DMS114 treated with DMSO at 0.1 percent for 48 hours (cell line): ENCODE data around the gene PPARD.

Experiments used
- DNase-seq: peaks from one replicate; lab custom pipeline; 2025; ENCODE audit not compliant: unreplicated experiment; lab: John Stamatoyannopoulos, UW

The PPARD gene

DNA sequence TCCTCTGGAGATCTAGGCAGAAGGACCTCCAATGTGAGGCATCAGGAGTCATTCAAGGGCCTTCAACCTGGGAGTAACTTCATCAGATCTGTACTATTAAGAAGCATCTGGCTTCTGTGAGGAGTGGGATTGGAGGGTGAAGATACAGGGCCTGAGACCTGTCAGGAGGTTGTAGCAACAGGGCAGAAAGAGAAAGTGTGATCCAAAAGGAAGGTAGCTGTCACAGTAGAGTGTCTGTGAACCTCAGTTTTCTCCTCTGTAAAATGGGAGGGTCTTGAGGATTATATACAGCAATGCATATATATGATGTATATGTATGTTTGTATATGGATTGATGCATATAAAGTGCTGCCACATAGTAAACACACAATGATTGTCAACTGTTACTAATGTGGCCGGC lies 123.3 kb downstream of the PPARD start:
- DNase-seq: no peak

DNA sequence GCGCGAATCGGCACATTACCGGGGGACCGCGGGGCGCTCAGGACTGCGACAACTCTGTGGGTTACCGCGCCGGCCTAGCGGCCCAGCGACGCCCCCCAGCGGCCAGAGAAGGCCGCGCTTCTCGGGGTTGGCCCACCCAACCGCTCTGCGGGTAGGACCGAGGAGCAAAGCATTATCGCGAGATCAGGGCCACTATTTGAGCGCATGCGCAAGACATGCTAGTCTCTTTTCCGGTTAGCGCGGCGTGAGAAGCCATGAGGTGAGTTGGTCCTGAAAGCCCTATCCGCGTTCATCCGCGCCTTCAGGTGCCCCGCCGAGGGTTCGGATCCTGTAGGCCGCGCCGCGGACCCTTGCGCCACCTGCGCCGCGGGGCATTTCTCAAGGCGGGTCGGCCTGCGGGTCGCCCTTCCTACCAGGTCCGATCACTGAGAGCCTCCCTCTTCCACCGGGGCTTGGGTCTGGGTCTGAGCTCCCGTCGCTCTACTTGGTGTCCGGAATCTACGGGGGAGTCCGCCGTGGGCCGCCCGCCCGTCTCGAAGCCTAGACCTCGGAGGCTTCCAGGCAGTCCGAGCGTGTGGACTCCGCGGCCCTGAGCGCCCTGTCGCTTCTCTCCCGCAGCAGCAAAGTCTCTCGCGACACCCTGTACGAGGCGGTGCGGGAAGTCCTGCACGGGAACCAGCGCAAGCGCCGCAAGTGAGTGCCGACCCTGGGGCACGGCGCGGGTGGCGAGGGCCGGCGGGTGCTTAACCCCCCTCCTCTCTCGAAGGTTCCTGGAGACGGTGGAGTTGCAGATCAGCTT lies 126.0 kb downstream of the PPARD start, which contains the start of gene RPL10A:
RPL10A (plus strand) TSS at position 221 of the 799 bp plus-strand sequence; CDS start at position 255, 34 bp downstream.
- DNase-seq: peak; percentile 95

DNA sequence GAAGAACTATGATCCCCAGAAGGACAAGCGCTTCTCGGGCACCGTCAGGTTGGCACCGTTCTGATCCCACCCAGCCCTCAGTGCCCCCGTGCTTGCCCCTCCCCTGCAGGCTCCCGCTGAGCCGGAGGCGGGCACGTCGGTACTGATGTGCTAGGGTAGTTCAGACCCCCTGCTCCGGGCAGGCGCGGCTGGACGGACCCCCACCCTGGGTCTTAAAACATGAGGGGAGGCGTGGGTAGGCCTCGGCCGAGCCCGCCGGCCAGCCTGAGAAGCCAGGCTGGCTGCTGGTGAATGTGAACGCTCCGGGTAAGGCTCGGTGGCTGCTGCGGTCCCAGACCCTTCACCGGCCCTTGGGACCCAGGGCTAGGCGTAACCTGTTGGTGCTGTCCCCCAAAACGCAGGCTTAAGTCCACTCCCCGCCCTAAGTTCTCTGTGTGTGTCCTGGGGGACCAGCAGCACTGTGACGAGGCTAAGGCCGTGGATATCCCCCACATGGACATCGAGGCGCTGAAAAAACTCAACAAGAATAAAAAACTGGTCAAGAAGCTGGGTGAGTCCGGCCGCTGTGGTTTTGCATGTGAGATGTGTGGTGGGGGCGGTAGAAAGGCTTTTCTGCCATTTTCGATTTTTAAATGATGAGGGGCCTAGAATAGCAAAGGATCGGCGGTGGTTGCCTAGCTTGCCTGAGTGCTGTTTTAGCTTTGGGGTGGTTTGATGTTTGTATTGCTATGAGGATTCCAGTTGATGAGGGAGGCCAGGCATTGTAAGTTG lies 126.8 kb downstream of the PPARD start:
- DNase-seq: no peak

GRCh38 chr6:35469751-35470662 lies 127.6 kb downstream of the PPARD start:
- no peak for DNase-seq

DNA sequence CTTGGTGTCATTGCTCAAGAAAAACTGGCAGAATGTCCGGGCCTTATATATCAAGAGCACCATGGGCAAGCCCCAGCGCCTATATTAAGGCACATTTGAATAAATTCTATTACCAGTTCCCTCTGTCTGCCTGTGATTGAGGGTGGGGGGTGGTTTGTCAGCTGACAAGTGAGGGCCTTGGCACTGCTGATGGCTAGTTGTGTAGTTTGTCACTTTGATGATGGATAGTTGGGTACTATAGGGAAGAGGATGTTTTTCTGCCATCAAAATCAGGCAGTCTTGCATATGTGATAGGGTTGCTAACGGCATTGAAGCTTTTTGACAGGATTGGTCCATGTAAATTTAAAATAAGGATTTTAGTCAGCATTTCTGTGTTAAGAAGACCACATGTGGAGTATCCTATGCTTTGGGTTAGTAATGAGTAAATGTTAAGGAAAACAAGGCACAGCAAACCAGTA lies 128.3 kb downstream of the PPARD start:
- DNase-seq: no peak

- DNase-seq: no peak
Measured at GRCh38 chr6:35471836-35472345, 129.5 kb downstream of the PPARD start.

GRCh38 chr6:35473075-35473849 lies 130.9 kb downstream of the PPARD start:
- DNase-seq: no peak

GRCh38 chr6:35473850-35474130 lies 131.4 kb downstream of the PPARD start:
- DNase-seq: no peak

DNA sequence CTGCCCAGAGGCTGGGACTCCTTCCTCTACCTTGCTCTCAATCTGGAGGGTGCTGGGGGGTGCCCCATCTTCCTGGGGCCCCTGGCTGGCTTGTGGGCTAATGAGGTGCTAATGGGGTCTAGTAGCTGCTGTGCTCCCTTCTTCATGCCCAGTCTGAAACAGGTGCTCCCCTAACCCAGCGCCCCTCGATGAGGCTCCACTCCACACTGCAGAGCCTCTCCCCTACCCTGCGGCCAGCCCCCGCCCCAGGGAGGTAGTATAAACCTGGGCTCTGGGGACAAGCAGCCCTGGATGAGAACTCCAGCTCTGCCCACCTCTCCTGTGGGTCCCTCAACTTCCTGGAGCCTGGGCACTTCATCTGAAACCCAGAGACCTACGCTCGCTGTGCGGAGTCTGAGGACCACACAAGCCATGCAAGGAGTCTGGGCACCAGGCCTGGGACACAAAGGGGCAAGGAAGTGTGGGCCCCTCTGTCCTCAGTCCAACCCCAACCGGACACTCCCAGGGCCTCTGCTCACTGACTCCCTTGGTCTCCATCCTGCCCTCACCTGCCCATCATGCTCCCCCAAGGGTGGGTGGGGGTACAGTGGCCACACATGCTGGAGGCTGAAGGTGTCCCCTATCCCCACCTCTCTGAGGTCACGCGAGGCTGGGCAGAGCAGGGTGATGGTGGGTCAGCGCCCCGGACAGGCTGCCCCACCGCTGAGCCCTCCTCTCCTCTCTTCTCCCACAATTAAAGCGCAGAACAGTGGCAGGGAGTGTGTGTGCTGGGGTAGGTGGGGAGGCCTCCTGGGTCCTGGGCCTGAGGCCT lies 132.0 kb downstream of the PPARD start:
- DNase-seq: no peak

DNA sequence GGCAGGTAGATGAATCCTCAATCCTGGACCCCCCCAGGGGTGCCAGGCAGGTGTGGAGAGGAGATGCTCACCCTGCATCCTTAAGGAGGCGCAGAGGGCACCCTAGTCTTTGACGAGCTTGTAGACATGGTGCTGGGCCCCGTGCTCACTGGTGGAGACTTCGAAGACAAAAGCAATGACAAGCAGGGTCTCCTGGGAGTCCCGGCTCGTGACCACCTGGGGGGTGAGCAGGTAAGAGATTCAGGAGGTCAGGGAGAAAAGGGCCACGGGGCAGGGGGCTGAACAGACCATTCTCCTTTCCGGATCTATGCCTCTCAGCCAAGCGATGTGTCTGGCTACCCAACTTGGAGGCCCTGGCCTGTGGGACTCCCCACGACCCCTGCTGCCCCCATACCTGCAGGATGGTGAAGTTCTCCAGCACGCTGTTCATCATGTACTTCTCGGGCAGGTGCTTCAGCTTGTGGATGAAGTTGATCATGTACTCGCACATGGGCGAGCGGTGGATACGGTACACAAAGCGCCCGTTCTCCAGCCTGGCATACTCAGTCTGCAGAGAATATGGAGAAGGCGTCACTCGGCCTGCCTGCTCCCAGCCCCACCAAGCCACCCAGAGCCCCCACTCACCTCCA lies 132.7 kb downstream of the PPARD start:
- no peak for DNase-seq

DNA sequence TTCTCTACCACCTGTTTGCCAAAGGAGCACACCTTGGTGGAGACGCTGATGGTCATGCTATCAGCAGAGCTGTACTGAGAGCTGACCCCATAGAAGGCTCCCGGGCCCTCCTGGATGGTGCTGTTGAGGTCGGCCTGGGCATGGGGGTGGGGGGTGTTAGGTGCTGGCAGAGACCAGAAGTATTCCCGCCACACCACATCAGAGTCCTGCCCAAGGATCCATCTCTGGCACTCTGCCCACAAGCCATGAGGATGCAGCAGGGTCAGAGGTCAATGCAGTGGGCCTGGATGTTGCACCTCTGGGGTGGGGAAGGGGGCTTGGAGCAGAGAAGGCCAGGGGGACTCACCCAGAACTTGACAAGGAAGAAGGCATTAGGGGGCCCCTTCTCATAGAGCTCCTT lies 133.2 kb downstream of the PPARD start:
- no peak for DNase-seq

DNA sequence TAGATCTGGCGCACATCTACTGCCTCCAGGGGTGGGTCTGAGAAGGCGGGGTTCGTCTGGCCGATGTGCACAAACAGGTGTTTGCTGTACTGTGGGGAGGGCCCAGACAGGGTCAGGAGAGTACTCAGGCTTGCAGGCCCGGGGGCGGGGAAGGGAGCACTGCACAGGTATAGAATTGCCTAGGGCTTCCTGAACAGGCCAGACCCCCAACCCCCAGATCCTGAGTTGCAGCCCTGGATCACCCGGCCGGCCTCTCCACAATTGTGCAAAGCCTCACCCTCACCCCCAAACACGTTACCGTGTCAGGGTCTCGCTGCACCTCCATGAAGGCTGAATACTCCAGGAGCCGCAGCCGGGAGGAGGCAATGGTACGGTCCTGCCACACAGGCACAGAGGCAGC lies 133.6 kb downstream of the PPARD start:
- DNase-seq: no peak

DNA sequence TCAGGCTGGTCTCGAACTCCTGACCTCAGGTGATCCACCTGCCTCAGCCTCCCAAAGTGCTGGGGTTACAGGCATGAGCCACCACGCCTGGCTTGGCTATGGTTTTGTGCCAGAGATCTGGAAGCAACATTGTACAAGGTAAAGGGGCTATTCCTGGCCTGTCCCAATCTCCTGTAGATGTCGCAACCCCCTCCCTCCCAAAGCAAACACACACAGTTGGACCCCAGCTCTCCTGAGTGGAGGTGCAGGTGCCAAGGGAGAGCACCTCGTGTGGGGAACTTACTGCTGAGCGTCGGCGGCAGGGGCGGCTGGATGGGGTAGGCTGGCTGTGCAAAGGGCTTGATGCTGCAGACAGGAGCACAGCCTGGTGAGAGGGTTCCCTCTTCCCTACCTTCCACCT lies 134.7 kb downstream of the PPARD start:
- DNase-seq: no peak
